H1 (cell line): ENCODE data around the gene BASP1. TPM values are rescaled to one million over a fixed set of nuclear protein-coding genes. Genes with fewer than 3 reads are reported as not detected.

Experiments
- CTCF ChIA-PET: fragments of 300-600 bp; sonication (Branson Sonifier 250); formaldehyde crosslinking; loops from one replicate; lab custom pipeline; 2021; ENCODE audit not compliant: partially characterized antibody; lab: Charles Lee
- POLR2A ChIA-PET: fragments of 300-600 bp; sonication (Branson Sonifier 250); formaldehyde crosslinking; loops from one replicate; lab custom pipeline; 2021; ENCODE audit warnings: inconsistent platforms; ENCODE audit not compliant: partially characterized antibody; lab: Charles Lee
- DNase-seq, 2 experiments: peaks; one replicate each; pipeline versions ENCODE4 v3.0.0 to v3.0.0-alpha.2; 2010 to 2022; ENCODE audit warnings: low spot score in 2 of 2, low read depth in 1 of 2, mixed read lengths in 1 of 2
- FAIRE-seq: peaks from 2 replicates; lab custom pipeline; 2011; peaks lifted over from hg19 to GRCh38; lab: Jason Lieb, UNC
- H2AFZ ChIP-seq: 2 replicates; pipeline ENCODE4 v1.8.1; 2012; ENCODE audit warnings: low read length, inconsistent platforms
- H2AK5ac ChIP-seq: 2 replicates; pipeline ENCODE4 v1.6.1; 2013; ENCODE audit warnings: low read depth, low read length
- H2BK120ac ChIP-seq: replicated peaks from 2 replicates; pipeline ENCODE3; 2013; ENCODE audit warnings: low read depth, low read length, inconsistent platforms
- H2BK12ac ChIP-seq: 2 replicates; pipeline ENCODE4 v1.6.1; 2013; ENCODE audit warnings: low read depth, low read length
- H2BK15ac ChIP-seq: 2 replicates; pipeline ENCODE4 v1.6.1; 2013; ENCODE audit warnings: low read length
- H2BK20ac ChIP-seq: 2 replicates; pipeline ENCODE4 v1.6.1; 2013; ENCODE audit warnings: low read length
- H2BK5ac ChIP-seq: 2 replicates; pipeline ENCODE4 v1.6.1; 2013; ENCODE audit warnings: low read depth, low read length
- H3K14ac ChIP-seq: 2 replicates; pipeline ENCODE4 v1.6.1; 2013; ENCODE audit warnings: inconsistent platforms; ENCODE audit not compliant: insufficient read length
- H3K18ac ChIP-seq: 2 replicates; pipeline ENCODE4 v1.6.1; 2013; ENCODE audit warnings: low read length; ENCODE audit errors: extremely low read depth
- H3K23ac ChIP-seq: 2 replicates; pipeline ENCODE4 v1.6.1; 2013; ENCODE audit warnings: inconsistent platforms; ENCODE audit not compliant: insufficient read length
- H3K23me2 ChIP-seq: 2 replicates; pipeline ENCODE4 v1.6.1; 2013; ENCODE audit warnings: low read depth, low read length
- H3K27ac ChIP-seq: 2 replicates; pipeline ENCODE4 v1.6.1; 2011; ENCODE audit warnings: low read depth, low read length, inconsistent platforms
- H3K27me3 ChIP-seq, 4 experiments: replicated peaks in 1 of 4; 1 replicate in 1 of 4; 2 replicates in 3 of 4; pipeline versions ENCODE4 v1.6.1 to v1.8.1; 2011 to 2013; ENCODE audit warnings: low read length in 3 of 4, mild to moderate bottlenecking in 3 of 4, inconsistent platforms in 2 of 4, mixed read lengths in 2 of 4, moderate library complexity in 1 of 4; ENCODE audit not compliant: control insufficient read depth in 3 of 4, insufficient read depth in 3 of 4; ENCODE audit errors: extremely low read depth in 1 of 4
- H3K36me3 ChIP-seq, 4 experiments: 2 replicates each; pipeline versions ENCODE4 v1.6.1 to v1.8.1; 2011 to 2013; ENCODE audit warnings: mild to moderate bottlenecking in 4 of 4, low read length in 3 of 4, moderate library complexity in 2 of 4, control low read depth in 1 of 4, inconsistent platforms in 1 of 4; ENCODE audit not compliant: insufficient read depth in 4 of 4, control insufficient read depth in 2 of 4
- H3K4ac ChIP-seq: replicated peaks from 2 replicates; pipeline ENCODE3; 2013; ENCODE audit warnings: low read length, low read depth, mixed read lengths, inconsistent platforms; ENCODE audit not compliant: insufficient read length
- H3K4me1 ChIP-seq, 4 experiments: replicated peaks in 1 of 4; 1 replicate in 1 of 4; 2 replicates in 3 of 4; pipeline versions ENCODE4 v1.6.1 to v1.8.1; 2011 to 2013; ENCODE audit warnings: low read length in 3 of 4, inconsistent platforms in 2 of 4, mixed read lengths in 1 of 4; ENCODE audit not compliant: insufficient read depth in 4 of 4, control insufficient read depth in 3 of 4
- H3K4me2 ChIP-seq, 2 experiments: 2 replicates each; pipeline versions ENCODE4 v1.6.1 to v1.8.1; 2011 to 2013; ENCODE audit warnings: low read depth in 2 of 2, low read length in 2 of 2, control low read depth in 1 of 2, inconsistent platforms in 1 of 2, mild to moderate bottlenecking in 1 of 2; ENCODE audit not compliant: insufficient read depth in 1 of 2
- H3K4me3 ChIP-seq, 4 experiments: fragments of 200-600, 300-600 bp in 1 of 4; sonication (generic), shearing (Covaris generic), sonication (Bioruptor Twin) in 1 of 4; 2 replicates each; pipeline versions ENCODE4 v1.5.1 to v1.8.1; 2011 to 2016; ENCODE audit warnings: low read length in 4 of 4, low read depth in 3 of 4, control low read depth in 2 of 4, inconsistent platforms in 2 of 4, mild to moderate bottlenecking in 2 of 4, mixed read lengths in 1 of 4, moderate library complexity in 1 of 4; ENCODE audit not compliant: insufficient read depth in 2 of 4; ENCODE audit errors: extremely low read depth in 1 of 4
- H3K56ac ChIP-seq: replicated peaks from 2 replicates; pipeline ENCODE3; 2013; ENCODE audit warnings: low read depth, mild to moderate bottlenecking, mixed read lengths, low read length, inconsistent platforms; ENCODE audit not compliant: insufficient read length
- H3K79me1 ChIP-seq: 2 replicates; pipeline ENCODE4 v1.6.1; 2013; ENCODE audit warnings: low read depth, low read length, control low read depth
- H3K79me2 ChIP-seq, 2 experiments: 2 replicates each; pipeline versions ENCODE4 v1.6.1 to v1.8.1; 2012 to 2013; ENCODE audit warnings: low read length in 2 of 2, mild to moderate bottlenecking in 2 of 2, inconsistent platforms in 1 of 2; ENCODE audit not compliant: insufficient read depth in 2 of 2, control insufficient read depth in 1 of 2
- H3K9ac ChIP-seq, 4 experiments: replicated peaks in 1 of 4; 1 replicate in 1 of 4; 2 replicates in 3 of 4; pipeline versions ENCODE4 v1.6.1 to v1.8.1; 2011 to 2013; ENCODE audit warnings: low read depth in 3 of 4, low read length in 3 of 4, control low read depth in 2 of 4, mild to moderate bottlenecking in 2 of 4, moderate library complexity in 2 of 4, inconsistent platforms in 1 of 4; ENCODE audit errors: extremely low read depth in 1 of 4
- H3K9me3 ChIP-seq, 2 experiments: 2 replicates each; pipeline versions ENCODE4 v1.6.1 to v1.8.1; 2012 to 2013; ENCODE audit warnings: mild to moderate bottlenecking in 2 of 2, moderate library complexity in 2 of 2, control low read depth in 1 of 2, inconsistent platforms in 1 of 2, low read depth in 1 of 2, low read length in 1 of 2, mixed read lengths in 1 of 2; ENCODE audit not compliant: insufficient read depth in 2 of 2
- H4K20me1 ChIP-seq, 2 experiments: replicated peaks in 1 of 2; 2 replicates each; pipeline versions ENCODE3 to v1.8.1; 2011 to 2013; ENCODE audit warnings: inconsistent platforms in 2 of 2, low read length in 2 of 2, mild to moderate bottlenecking in 1 of 2; ENCODE audit not compliant: insufficient read depth in 2 of 2, control insufficient read depth in 1 of 2
- H4K5ac ChIP-seq: 2 replicates; pipeline ENCODE4 v1.6.1; 2013; ENCODE audit warnings: low read length, low read depth, mixed read lengths, inconsistent platforms; ENCODE audit not compliant: insufficient read length
- H4K8ac ChIP-seq: 2 replicates; pipeline ENCODE4 v1.8.0; 2013; ENCODE audit warnings: mild to moderate bottlenecking, moderate library complexity, low read length, inconsistent platforms; ENCODE audit not compliant: insufficient read depth; ENCODE audit errors: extremely low read depth
- H4K91ac ChIP-seq: replicated peaks from 2 replicates; pipeline ENCODE3; 2013; ENCODE audit warnings: low read length, mixed read lengths, inconsistent platforms; ENCODE audit not compliant: insufficient read length
- ATF2 ChIP-seq: IDR thresholded peaks from 2 replicates; pipeline ENCODE4 v1.6.1; 2012; ENCODE audit warnings: low read length, inconsistent platforms
- CBX5 ChIP-seq: fragments of 300-800, 300-1000 bp; sonication (generic); IDR thresholded peaks from 2 replicates; pipeline ENCODE4 v1.7.1; 2016; ENCODE audit warnings: antibody characterized with exemption, low read length, low read depth
- CBX8 ChIP-seq: fragments of 300-800, 300-1000 bp; sonication (generic); IDR thresholded peaks from 2 replicates; pipeline ENCODE4 v1.7.1; 2016; ENCODE audit warnings: low read depth, low read length, borderline replicate concordance
- CHD2 ChIP-seq: IDR thresholded peaks from 2 replicates; pipeline ENCODE4 v1.6.1; 2012; ENCODE audit warnings: low read length, improper control_type of control experiment
- CTBP2 ChIP-seq: IDR thresholded peaks from 2 replicates; pipeline ENCODE4 v1.7.0; 2011; ENCODE audit warnings: borderline replicate concordance, mild to moderate bottlenecking, moderate library complexity, mixed read lengths, low read length; ENCODE audit not compliant: insufficient read depth, insufficient read length
- EZH2 ChIP-seq: fragments of 200-600 bp; sonication (generic); IDR thresholded peaks from 2 replicates; pipeline ENCODE4 v1.7.1; 2012; ENCODE audit warnings: low read depth, mild to moderate bottlenecking, moderate library complexity, low read length, inconsistent platforms; ENCODE audit not compliant: severe bottlenecking
- HDAC2 ChIP-seq, 2 experiments: fragments of 300-600 bp in 1 of 2; sonication (generic) in 1 of 2; IDR thresholded peaks; 2 replicates each; pipeline ENCODE4 v1.6.1; 2011 to 2012; ENCODE audit warnings: low read depth in 2 of 2, low read length in 2 of 2, mild to moderate bottlenecking in 2 of 2, moderate library complexity in 2 of 2, borderline replicate concordance in 1 of 2, inconsistent platforms in 1 of 2
- JUND ChIP-seq: IDR thresholded peaks from 2 replicates; pipeline ENCODE4 v1.6.1; 2011; ENCODE audit warnings: mild to moderate bottlenecking, improper control_type of control experiment, low read length
- KDM5A ChIP-seq: fragments of 200-600 bp; IDR thresholded peaks from 2 replicates; pipeline ENCODE4 v1.7.1; 2012; ENCODE audit warnings: mild to moderate bottlenecking, low read length, inconsistent platforms, mixed read lengths
- MAFK ChIP-seq: IDR thresholded peaks from 2 replicates; pipeline ENCODE4 v1.6.1; 2012; ENCODE audit warnings: low read depth, mild to moderate bottlenecking, improper control_type of control experiment, low read length
- POLR2A ChIP-seq, 2 experiments: IDR thresholded peaks; 1 replicate in 1 of 2; 2 replicates in 1 of 2; pipeline ENCODE4 v1.6.1; 2011; ENCODE audit warnings: low read depth in 2 of 2, low read length in 2 of 2, mild to moderate bottlenecking in 2 of 2; ENCODE audit errors: control extremely low read depth in 1 of 2
- SAP30 ChIP-seq: fragments of 300-600 bp; sonication (generic); IDR thresholded peaks from 2 replicates; pipeline ENCODE4 v1.7.1; 2012; ENCODE audit warnings: low read length, moderate library complexity, mild to moderate bottlenecking, inconsistent platforms; ENCODE audit not compliant: insufficient read depth, insufficient replicate concordance
- SP2 ChIP-seq: IDR thresholded peaks from 2 replicates; pipeline ENCODE4 v1.6.1; 2012; ENCODE audit warnings: mild to moderate bottlenecking, low read length, inconsistent platforms
- WGBS, 2 experiments: shearing (Covaris generic) in 1 of 2; methylation state at CpG; one replicate each; pipeline versions ENCODE4 v1.1.6 to v1.1.7; 2013 to 2015; ENCODE audit warnings: low lambda C conversion rate in 2 of 2, mixed read lengths in 2 of 2, inconsistent platforms in 1 of 2, low coverage in 1 of 2, missing lambda C conversion rate in 1 of 2; ENCODE audit not compliant: insufficient replicate concordance in 2 of 2, insufficient coverage in 1 of 2, insufficient read length in 1 of 2; ENCODE audit errors: extremely low coverage in 1 of 2, missing lambda C conversion rate in 1 of 2; 5-methylcytosine and 5-hydroxymethylcytosine counted together
- polyA plus RNA-seq, 7 experiments: library from polyadenylated mRNA; depleted of rRNA in 3 of 7; stranded (reverse) in 5 of 7; unstranded in 2 of 7; fragments of >200 nt in 5 of 7; fragments of 200-250 nt in 2 of 7; gene quantifications; 1 replicate in 5 of 7; 2 replicates in 1 of 7; 4 replicates in 1 of 7; pipeline versions ENCODE4 v1.2.1 to v1.2.3, GENCODE V29; 2011 to 2013; ENCODE audit warnings: missing spikeins in 2 of 7, mixed read lengths in 2 of 7
- total RNA-seq: library from RNA; stranded (reverse); fragmentation: NEBNext Ultra II Directional; extraction: Animal tissue kit (Norgen Biotek cat#: 25700); gene quantifications from 2 replicates; pipeline ENCODE4 v1.2.1, GENCODE V29; 2021

Gene BASP1
- total and polyA plus RNA-seq, 2 of the 8 experiments (the other 6 are each of a cell fraction or from before 2014, with no cell fraction given) = 95.2 to 104 TPM

GRCh38 chr5:17267106-17267505 is 49.7 kb downstream of the BASP1 start:
- Histone ChIP-seq H2BK12ac (no peak overlapping the region), H3K23me2 (no peaks in the 10 kb centered on the region), H3K18ac (no peak overlapping the region), H2BK5ac (no peak overlapping the region), H3K9ac (no peak overlapping the region), H2AFZ (no peak overlapping the region), H3K27ac (no peak overlapping the region), H3K4me1 (peaks cover 0 to 3% (median 0%) of the 10 kb centered on the region in 4 experiments; a peak in 2 of 7 replicates), H4K5ac (no peak overlapping the region), H3K4me2 (no peak overlapping the region), H3K4me3 (no peak overlapping the region), H4K20me1 (peaks cover 0 to 5% of the 10 kb centered on the region in 2 experiments), H4K8ac (no peak overlapping the region), H2BK15ac (no peak overlapping the region), H3K4ac (no peak overlapping the region), H3K9me3 (no peaks in the 10 kb centered on the region), H2BK120ac (no peak overlapping the region), H3K14ac (no peak overlapping the region), H2BK20ac (no peak overlapping the region), H4K91ac (no peak overlapping the region), H2AK5ac (no peak overlapping the region), H3K36me3 (no peaks in the 10 kb centered on the region), H3K27me3 (no peaks in the 10 kb centered on the region), H3K79me1 (peaks cover 6% of the 10 kb centered on the region), H3K79me2 (peaks cover 0 to 89% of the 10 kb centered on the region in 2 experiments; a peak in 2 of 4 replicates), H3K56ac (no peak overlapping the region), H3K23ac (no peak overlapping the region)
- ChIA-PET CTCF (no interaction called here), POLR2A (interaction anchor here (0.7 kb wide), 1 partner anchor 30 kb away, joined by 3 read pairs; no protein-coding TSS in a partner anchor)
- no peak for FAIRE-seq
- DNase-seq = no peak
- WGBS, 2 experiments = 90% methylated on average over 5 of the region's 5 CpGs; no CpG with 5 or more reads in 1 of the 2 experiments
- TF ChIP-seq MAFK = no peak
- no peak for TF ChIP-seq CHD2
- TF ChIP-seq KDM5A = no peak
- TF ChIP-seq SP2 = no peak
- TF ChIP-seq SAP30 = no peak
- TF ChIP-seq CTBP2 = no peak
- no peak for TF ChIP-seq CBX8
- TF ChIP-seq EZH2 = no peak
- TF ChIP-seq JUND = no peak
- TF ChIP-seq HDAC2 (IDR thresholded peaks at IDR 0.05; ENCODE audit: borderline replicate concordance in 1 of 2, low read depth in 2 of 2, low read length in 2 of 2) = no peak
- no peak for TF ChIP-seq CBX5
- TF ChIP-seq POLR2A (IDR thresholded peaks at IDR 0.05; ENCODE audit: control extremely low read depth in 1 of 2, low read depth in 2 of 2, low read length in 2 of 2) = no peak
- TF ChIP-seq ATF2 = no peak
